HuH-7.5 (cell line): ENCODE data around the gene HIVEP3.

ENCODE experiments used
- DNase-seq: peaks from one replicate; pipeline ENCODE4 v3.0.0; 2011; ENCODE audit warnings: low spot score

The HIVEP3 gene

GRCh38 chr1:41513383-41513735, 405.4 kb downstream of the HIVEP3 start:
- no peak for DNase-seq

- DNase-seq = no peak
Measured at GRCh38 chr1:41512701-41513382, 405.9 kb downstream of the HIVEP3 start.

- no peak for DNase-seq
Measured at GRCh38 chr1:41511239-41511540, 407.5 kb downstream of the HIVEP3 start.

GRCh38 chr1:41510531-41511238, 408.0 kb downstream of the HIVEP3 start:
- DNase-seq = no peak

GRCh38 chr1:41509270-41509671, 409.5 kb downstream of the HIVEP3 start:
- no peak for DNase-seq

GRCh38 chr1:41508290-41508689, 410.4 kb downstream of the HIVEP3 start:
- no peak for DNase-seq

- no peak for DNase-seq
Measured at GRCh38 chr1:41507836-41508235, 410.9 kb downstream of the HIVEP3 start.

- no peak for DNase-seq
Measured at GRCh38 chr1:41507110-41507720, 411.5 kb downstream of the HIVEP3 start.

- DNase-seq = no peak
Measured at GRCh38 chr1:41504114-41505035, 414.3 kb downstream of the HIVEP3 start.

- no peak for DNase-seq
Measured at GRCh38 chr1:41503538-41504113, 415.1 kb downstream of the HIVEP3 start.

- no peak for DNase-seq
Measured at GRCh38 chr1:41502912-41503311, 415.8 kb downstream of the HIVEP3 start.

GRCh38 chr1:41501581-41501980, 417.1 kb downstream of the HIVEP3 start:
- no peak for DNase-seq

GRCh38 chr1:41500781-41501518, 417.8 kb downstream of the HIVEP3 start:
- no peak for DNase-seq

GRCh38 chr1:41500378-41500777, 418.3 kb downstream of the HIVEP3 start:
- DNase-seq = no peak

- no peak for DNase-seq
Measured at GRCh38 chr1:41499591-41499990, 419.1 kb downstream of the HIVEP3 start.

GRCh38 chr1:41498804-41499203, 419.9 kb downstream of the HIVEP3 start:
- DNase-seq = no peak

GRCh38 chr1:41498391-41498790, 420.3 kb downstream of the HIVEP3 start:
- no peak for DNase-seq

GRCh38 chr1:41497461-41498030, 421.2 kb downstream of the HIVEP3 start:
- no peak for DNase-seq

GRCh38 chr1:41497056-41497440, 421.7 kb downstream of the HIVEP3 start:
- no peak for DNase-seq

GRCh38 chr1:41496080-41497055, 422.4 kb downstream of the HIVEP3 start:
- peak; percentile 40 for DNase-seq
